GM23338 (cell line): Measurements from ENCODE around the gene NBEAL2. TPM values are rescaled to one million over a fixed set of nuclear protein-coding genes. Genes with fewer than 3 reads are reported as not detected.

Experiments used
- ATAC-seq: fragments of 200-7000 bp; cut with Tn5 transposase; 3 replicates; pipeline ENCODE4 v1.9.1; 2020
- DNase-seq: peaks from one replicate; pipeline ENCODE4 v3.0.0-alpha.2; 2015; ENCODE audit warnings: low spot score
- H2AFZ ChIP-seq: fragments of 200-600 bp; sonication (generic); 2 replicates; pipeline ENCODE4 v1.8.0; 2016; ENCODE audit warnings: antibody characterized with exemption, mild to moderate bottlenecking, moderate library complexity
- H3F3A ChIP-seq: fragments of 200-600 bp; sonication (generic); replicated peaks from 2 replicates; pipeline ENCODE4 v1.8.0; 2017; ENCODE audit warnings: antibody characterized with exemption, mixed run types, low read depth
- H3K27ac ChIP-seq: fragments of 200-600 bp; sonication (generic); 2 replicates; pipeline ENCODE4 v1.6.1; 2016; ENCODE audit warnings: low read depth
- H3K27me3 ChIP-seq: fragments of 200-600 bp; sonication (generic); 2 replicates; pipeline ENCODE4 v1.8.0; 2016; ENCODE audit warnings: mild to moderate bottlenecking, mixed run types, moderate library complexity; ENCODE audit not compliant: insufficient read depth
- H3K36me3 ChIP-seq: fragments of 200-600 bp; sonication (generic); 2 replicates; pipeline ENCODE4 v1.8.0; 2016; ENCODE audit warnings: mild to moderate bottlenecking; ENCODE audit not compliant: insufficient read depth
- H3K4me1 ChIP-seq: fragments of 200-600 bp; sonication (generic); 2 replicates; pipeline ENCODE4 v1.8.0; 2016; ENCODE audit warnings: mild to moderate bottlenecking, moderate library complexity; ENCODE audit not compliant: insufficient read depth
- H3K4me2 ChIP-seq: fragments of 200-600 bp; sonication (generic); 2 replicates; pipeline ENCODE4 v1.7.1; 2017; ENCODE audit warnings: mixed run types
- H3K4me3 ChIP-seq: fragments of 200-600 bp; sonication (generic); 2 replicates; pipeline ENCODE4 v1.6.1; 2016; ENCODE audit warnings: mixed run types
- H3K79me2 ChIP-seq: fragments of 200-600 bp; sonication (generic); replicated peaks from 2 replicates; pipeline ENCODE4 v1.8.0; 2017; ENCODE audit warnings: mild to moderate bottlenecking; ENCODE audit not compliant: insufficient read depth
- H3K9me2 ChIP-seq: fragments of 200-600 bp; sonication (generic); 2 replicates; pipeline ENCODE4 v1.8.0; 2017; ENCODE audit not compliant: insufficient read depth
- H4K20me1 ChIP-seq: fragments of 200-600 bp; sonication (generic); replicated peaks from 2 replicates; pipeline ENCODE4 v1.8.0; 2017; ENCODE audit warnings: mild to moderate bottlenecking; ENCODE audit not compliant: insufficient read depth
- H3K27ac Mint-ChIP-seq: 2 replicates; pipeline ENCODE4 v1.8.0; 2020; ENCODE audit warnings: inconsistent platforms, mild to moderate bottlenecking, moderate library complexity, mixed read lengths
- H3K27me3 Mint-ChIP-seq: 3 replicates; pipeline ENCODE4 v1.8.0; 2022; ENCODE audit warnings: low read depth, mild to moderate bottlenecking, moderate library complexity, mixed read lengths, inconsistent platforms; ENCODE audit not compliant: insufficient read depth, poor library complexity
- H3K36me3 Mint-ChIP-seq: 3 replicates; pipeline ENCODE4 v1.8.0; 2021; ENCODE audit warnings: low read depth, mild to moderate bottlenecking, inconsistent platforms, moderate library complexity, mixed read lengths
- H3K4me1 Mint-ChIP-seq: 3 replicates; pipeline ENCODE4 v1.8.0; 2020; ENCODE audit warnings: mild to moderate bottlenecking, inconsistent platforms, mixed read lengths
- H3K4me3 Mint-ChIP-seq: 3 replicates; pipeline ENCODE4 v1.8.0; 2021; ENCODE audit warnings: moderate library complexity, mild to moderate bottlenecking, inconsistent platforms, mixed read lengths
- H3K9me3 Mint-ChIP-seq: 3 replicates; pipeline ENCODE4 v1.8.0; 2020; ENCODE audit warnings: moderate library complexity, mild to moderate bottlenecking, inconsistent platforms, mixed read lengths
- CREB1 ChIP-seq: fragments of 250-450 bp; sonication (Bioruptor Pico); IDR thresholded peaks from 2 replicates; pipeline ENCODE4 v1.5.0; 2020; ENCODE audit warnings: low read depth, mild to moderate bottlenecking, moderate library complexity
- CTCF ChIP-seq, 2 experiments: fragments of 200-600 bp in 1 of 2; sonication (generic) in 1 of 2; conservative IDR thresholded peaks; 2 replicates each; pipeline versions ENCODE4 v1.5.1 to v1.6.1; 2016 to 2017; ENCODE audit warnings: antibody characterized with exemption in 2 of 2, low read depth in 2 of 2, mild to moderate bottlenecking in 2 of 2, moderate library complexity in 1 of 2
- EZH2 ChIP-seq: fragments of 200-600 bp; sonication (generic); IDR thresholded peaks from one replicate; pipeline ENCODE4 v1.8.0; 2017; ENCODE audit warnings: antibody characterized with exemption, mild to moderate bottlenecking, low read depth; ENCODE audit not compliant: unreplicated experiment
- EZH2phosphoT487 ChIP-seq: fragments of 200-600 bp; sonication (generic); IDR thresholded peaks from one replicate; pipeline ENCODE4 v1.8.1; 2018; ENCODE audit warnings: antibody characterized with exemption; ENCODE audit not compliant: unreplicated experiment
- JUNB ChIP-seq: IDR thresholded peaks from one replicate; pipeline ENCODE4 v1.6.1; 2016; ENCODE audit warnings: antibody characterized with exemption; ENCODE audit not compliant: unreplicated experiment
- NANOG ChIP-seq: IDR thresholded peaks from 2 replicates; pipeline ENCODE4 v1.6.1; 2016; ENCODE audit warnings: antibody characterized with exemption, borderline replicate concordance
- POLR2AphosphoS5 ChIP-seq: IDR thresholded peaks from 2 replicates; pipeline ENCODE4 v1.6.1; 2016; ENCODE audit warnings: antibody characterized with exemption, low read depth
- STAT1 ChIP-seq: IDR thresholded peaks from one replicate; pipeline ENCODE4 v1.6.1; 2016; ENCODE audit warnings: antibody characterized with exemption; ENCODE audit not compliant: unreplicated experiment
- ZNF114 ChIP-seq: fragments of 250-450 bp; sonication (Bioruptor Pico); IDR thresholded peaks from 2 replicates; pipeline ENCODE4 v1.5.0; 2020; ENCODE audit warnings: mild to moderate bottlenecking, moderate library complexity
- ZNF331 ChIP-seq: fragments of 250-450 bp; sonication (Bioruptor Pico); IDR thresholded peaks from 2 replicates; pipeline ENCODE4 v1.5.0; 2020; ENCODE audit warnings: low read depth, mild to moderate bottlenecking, moderate library complexity
- polyA plus RNA-seq: library from polyadenylated mRNA; unstranded; fragments of >200 nt; fragmentation: Nextera tagmentation; extraction: Ambion mirVana; gene quantifications from 2 replicates; pipeline ENCODE4 v1.2.1, GENCODE V29; 2016
- total RNA-seq: library from RNA; depleted of rRNA; stranded (reverse); fragments of >200 nt; shearing (Covaris generic); gene quantifications from 2 replicates; pipeline ENCODE4 v1.2.3, GENCODE V29; 2014
- TF ChIP-seq, protein P1 (sequence below): fragments of 250-450 bp; sonication (Bioruptor Pico); IDR thresholded peaks from 2 replicates; pipeline ENCODE4 v1.5.0; 2020; ENCODE audit warnings: mild to moderate bottlenecking, moderate library complexity
- TF ChIP-seq, protein P2 (sequence below): IDR thresholded peaks from one replicate; pipeline ENCODE4 v1.6.1; 2018; ENCODE audit warnings: antibody characterized with exemption; ENCODE audit not compliant: unreplicated experiment
- TF ChIP-seq, protein P3 (sequence below): IDR thresholded peaks from 2 replicates; pipeline ENCODE4 v1.6.1; 2016; ENCODE audit warnings: antibody characterized with exemption

The NBEAL2 gene
- total and polyA plus RNA-seq, 2 experiments from 2014 or later = 13.5 to 79.9 TPM

DNA sequence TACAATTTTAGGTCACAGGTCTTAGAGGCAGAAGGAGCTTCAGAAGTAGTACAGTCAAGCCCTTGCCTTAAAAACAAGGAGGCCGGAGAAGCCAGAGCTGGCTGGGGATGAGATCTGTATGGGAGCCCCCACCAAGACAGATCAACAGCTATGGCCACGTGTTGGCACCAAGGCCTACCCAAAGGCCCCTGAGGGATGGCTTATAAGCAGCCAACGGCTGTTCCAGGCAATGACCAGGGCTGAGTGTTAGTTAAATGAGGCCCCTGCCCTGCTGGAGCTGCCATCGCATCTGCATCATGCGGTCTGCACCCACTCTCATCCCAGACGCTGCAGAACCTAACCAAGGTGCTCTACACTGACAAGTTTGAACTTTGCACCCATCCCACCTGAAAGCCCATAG, 46.2 kb upstream of the NBEAL2 start (continued):
- TF ChIP-seq, protein P1, sequence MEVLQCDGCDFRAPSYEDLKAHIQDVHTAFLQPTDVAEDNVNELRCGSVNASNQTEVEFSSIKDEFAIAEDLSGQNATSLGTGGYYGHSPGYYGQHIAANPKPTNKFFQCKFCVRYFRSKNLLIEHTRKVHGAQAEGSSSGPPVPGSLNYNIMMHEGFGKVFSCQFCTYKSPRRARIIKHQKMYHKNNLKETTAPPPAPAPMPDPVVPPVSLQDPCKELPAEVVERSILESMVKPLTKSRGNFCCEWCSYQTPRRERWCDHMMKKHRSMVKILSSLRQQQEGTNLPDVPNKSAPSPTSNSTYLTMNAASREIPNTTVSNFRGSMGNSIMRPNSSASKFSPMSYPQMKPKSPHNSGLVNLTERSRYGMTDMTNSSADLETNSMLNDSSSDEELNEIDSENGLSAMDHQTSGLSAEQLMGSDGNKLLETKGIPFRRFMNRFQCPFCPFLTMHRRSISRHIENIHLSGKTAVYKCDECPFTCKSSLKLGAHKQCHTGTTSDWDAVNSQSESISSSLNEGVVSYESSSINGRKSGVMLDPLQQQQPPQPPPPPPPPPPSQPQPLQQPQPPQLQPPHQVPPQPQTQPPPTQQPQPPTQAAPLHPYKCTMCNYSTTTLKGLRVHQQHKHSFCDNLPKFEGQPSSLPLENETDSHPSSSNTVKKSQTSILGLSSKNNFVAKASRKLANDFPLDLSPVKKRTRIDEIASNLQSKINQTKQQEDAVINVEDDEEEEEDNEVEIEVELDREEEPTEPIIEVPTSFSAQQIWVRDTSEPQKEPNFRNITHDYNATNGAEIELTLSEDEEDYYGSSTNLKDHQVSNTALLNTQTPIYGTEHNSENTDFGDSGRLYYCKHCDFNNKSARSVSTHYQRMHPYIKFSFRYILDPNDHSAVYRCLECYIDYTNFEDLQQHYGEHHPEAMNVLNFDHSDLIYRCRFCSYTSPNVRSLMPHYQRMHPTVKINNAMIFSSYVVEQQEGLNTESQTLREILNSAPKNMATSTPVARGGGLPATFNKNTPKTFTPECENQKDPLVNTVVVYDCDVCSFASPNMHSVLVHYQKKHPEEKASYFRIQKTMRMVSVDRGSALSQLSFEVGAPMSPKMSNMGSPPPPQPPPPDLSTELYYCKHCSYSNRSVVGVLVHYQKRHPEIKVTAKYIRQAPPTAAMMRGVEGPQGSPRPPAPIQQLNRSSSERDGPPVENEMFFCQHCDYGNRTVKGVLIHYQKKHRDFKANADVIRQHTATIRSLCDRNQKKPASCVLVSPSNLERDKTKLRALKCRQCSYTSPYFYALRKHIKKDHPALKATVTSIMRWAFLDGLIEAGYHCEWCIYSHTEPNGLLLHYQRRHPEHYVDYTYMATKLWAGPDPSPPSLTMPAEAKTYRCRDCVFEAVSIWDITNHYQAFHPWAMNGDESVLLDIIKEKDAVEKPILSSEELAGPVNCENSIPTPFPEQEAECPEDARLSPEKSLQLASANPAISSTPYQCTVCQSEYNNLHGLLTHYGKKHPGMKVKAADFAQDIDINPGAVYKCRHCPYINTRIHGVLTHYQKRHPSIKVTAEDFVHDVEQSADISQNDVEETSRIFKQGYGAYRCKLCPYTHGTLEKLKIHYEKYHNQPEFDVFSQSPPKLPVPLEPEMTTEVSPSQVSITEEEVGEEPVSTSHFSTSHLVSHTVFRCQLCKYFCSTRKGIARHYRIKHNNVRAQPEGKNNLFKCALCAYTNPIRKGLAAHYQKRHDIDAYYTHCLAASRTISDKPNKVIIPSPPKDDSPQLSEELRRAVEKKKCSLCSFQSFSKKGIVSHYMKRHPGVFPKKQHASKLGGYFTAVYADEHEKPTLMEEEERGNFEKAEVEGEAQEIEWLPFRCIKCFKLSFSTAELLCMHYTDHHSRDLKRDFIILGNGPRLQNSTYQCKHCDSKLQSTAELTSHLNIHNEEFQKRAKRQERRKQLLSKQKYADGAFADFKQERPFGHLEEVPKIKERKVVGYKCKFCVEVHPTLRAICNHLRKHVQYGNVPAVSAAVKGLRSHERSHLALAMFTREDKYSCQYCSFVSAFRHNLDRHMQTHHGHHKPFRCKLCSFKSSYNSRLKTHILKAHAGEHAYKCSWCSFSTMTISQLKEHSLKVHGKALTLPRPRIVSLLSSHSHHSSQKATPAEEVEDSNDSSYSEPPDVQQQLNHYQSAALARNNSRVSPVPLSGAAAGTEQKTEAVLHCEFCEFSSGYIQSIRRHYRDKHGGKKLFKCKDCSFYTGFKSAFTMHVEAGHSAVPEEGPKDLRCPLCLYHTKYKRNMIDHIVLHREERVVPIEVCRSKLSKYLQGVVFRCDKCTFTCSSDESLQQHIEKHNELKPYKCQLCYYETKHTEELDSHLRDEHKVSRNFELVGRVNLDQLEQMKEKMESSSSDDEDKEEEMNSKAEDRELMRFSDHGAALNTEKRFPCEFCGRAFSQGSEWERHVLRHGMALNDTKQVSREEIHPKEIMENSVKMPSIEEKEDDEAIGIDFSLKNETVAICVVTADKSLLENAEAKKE (CRISPR knock-in tag) = no peak

DNA sequence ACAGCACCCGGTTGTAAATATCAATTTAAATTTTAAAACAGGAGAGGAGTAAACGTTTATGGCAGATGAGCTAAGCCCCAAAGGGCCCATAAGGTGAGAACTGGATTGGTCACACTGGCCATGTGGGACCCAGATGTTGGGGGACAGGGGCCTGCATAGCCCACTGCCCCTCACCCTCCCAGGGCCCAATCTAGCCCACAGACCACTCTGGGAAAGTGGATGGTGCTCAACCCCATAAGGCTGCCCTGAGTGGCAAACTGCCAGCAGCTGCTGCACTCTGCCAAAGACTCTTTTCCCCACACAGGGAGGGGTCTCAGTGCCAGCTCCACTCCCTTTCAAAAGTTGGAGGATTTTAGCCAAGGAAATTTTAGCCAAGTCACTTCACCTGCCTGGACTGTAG, 45.4 kb upstream of the NBEAL2 start:
- Histone ChIP-seq H3K4me2 (no peak overlapping the region), H3K36me3 (no peaks in the 10 kb centered on the region; the same call in 1 of the 2 replicates), H2AFZ (no peak overlapping the region), H3K27ac (no peak overlapping the region), H3K9me2 (no peaks in the 10 kb centered on the region), H3K27me3 (no peaks in the 10 kb centered on the region), H3K4me1 (peaks cover 12% of the 10 kb centered on the region; the same call in 1 of the 2 replicates), H3F3A (0 out of 2 replicates have a peak, but pooled peaks cover 7% of the 10 kb centered on the region), H3K4me3 (no peak overlapping the region), H3K79me2 (peaks cover 72% of the 10 kb centered on the region), H4K20me1 (peaks cover 49% of the 10 kb centered on the region)
- Mint-ChIP-seq H3K36me3 (peaks cover 19% of the 10 kb centered on the region), H3K4me1 (peaks cover 42% of the 10 kb centered on the region), H3K4me3 (no peak overlapping the region), H3K27me3 (peaks cover 5% of the 10 kb centered on the region), H3K27ac (no peak overlapping the region; the same call in 1 of the 2 replicates), H3K9me3 (no peaks in the 10 kb centered on the region)
- ATAC-seq (no peak), DNase-seq (no peak)
- no peak for TF ChIP-seq POLR2AphosphoS5
- TF ChIP-seq ZNF331 (CRISPR knock-in tag) = no peak
- TF ChIP-seq EZH2 = no peak
- TF ChIP-seq STAT1 = no peak
- TF ChIP-seq EZH2phosphoT487 = no peak
- TF ChIP-seq JUNB = no peak
- no peak for TF ChIP-seq CREB1 (CRISPR knock-in tag)
- TF ChIP-seq, protein P2, sequence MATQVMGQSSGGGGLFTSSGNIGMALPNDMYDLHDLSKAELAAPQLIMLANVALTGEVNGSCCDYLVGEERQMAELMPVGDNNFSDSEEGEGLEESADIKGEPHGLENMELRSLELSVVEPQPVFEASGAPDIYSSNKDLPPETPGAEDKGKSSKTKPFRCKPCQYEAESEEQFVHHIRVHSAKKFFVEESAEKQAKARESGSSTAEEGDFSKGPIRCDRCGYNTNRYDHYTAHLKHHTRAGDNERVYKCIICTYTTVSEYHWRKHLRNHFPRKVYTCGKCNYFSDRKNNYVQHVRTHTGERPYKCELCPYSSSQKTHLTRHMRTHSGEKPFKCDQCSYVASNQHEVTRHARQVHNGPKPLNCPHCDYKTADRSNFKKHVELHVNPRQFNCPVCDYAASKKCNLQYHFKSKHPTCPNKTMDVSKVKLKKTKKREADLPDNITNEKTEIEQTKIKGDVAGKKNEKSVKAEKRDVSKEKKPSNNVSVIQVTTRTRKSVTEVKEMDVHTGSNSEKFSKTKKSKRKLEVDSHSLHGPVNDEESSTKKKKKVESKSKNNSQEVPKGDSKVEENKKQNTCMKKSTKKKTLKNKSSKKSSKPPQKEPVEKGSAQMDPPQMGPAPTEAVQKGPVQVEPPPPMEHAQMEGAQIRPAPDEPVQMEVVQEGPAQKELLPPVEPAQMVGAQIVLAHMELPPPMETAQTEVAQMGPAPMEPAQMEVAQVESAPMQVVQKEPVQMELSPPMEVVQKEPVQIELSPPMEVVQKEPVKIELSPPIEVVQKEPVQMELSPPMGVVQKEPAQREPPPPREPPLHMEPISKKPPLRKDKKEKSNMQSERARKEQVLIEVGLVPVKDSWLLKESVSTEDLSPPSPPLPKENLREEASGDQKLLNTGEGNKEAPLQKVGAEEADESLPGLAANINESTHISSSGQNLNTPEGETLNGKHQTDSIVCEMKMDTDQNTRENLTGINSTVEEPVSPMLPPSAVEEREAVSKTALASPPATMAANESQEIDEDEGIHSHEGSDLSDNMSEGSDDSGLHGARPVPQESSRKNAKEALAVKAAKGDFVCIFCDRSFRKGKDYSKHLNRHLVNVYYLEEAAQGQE = no peak
- TF ChIP-seq NANOG = no peak
- no peak for TF ChIP-seq ZNF114 (CRISPR knock-in tag)
- no peak for TF ChIP-seq CTCF (conservative IDR thresholded peaks at IDR 0.05; ENCODE audit: low read depth in 2 of 2)
- TF ChIP-seq, protein P3, sequence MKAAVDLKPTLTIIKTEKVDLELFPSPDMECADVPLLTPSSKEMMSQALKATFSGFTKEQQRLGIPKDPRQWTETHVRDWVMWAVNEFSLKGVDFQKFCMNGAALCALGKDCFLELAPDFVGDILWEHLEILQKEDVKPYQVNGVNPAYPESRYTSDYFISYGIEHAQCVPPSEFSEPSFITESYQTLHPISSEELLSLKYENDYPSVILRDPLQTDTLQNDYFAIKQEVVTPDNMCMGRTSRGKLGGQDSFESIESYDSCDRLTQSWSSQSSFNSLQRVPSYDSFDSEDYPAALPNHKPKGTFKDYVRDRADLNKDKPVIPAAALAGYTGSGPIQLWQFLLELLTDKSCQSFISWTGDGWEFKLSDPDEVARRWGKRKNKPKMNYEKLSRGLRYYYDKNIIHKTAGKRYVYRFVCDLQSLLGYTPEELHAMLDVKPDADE = no peak
